Fibroblast of pulmonary artery (primary cell): ENCODE data around the gene GRIP1.
A peak's percentile ranks its signal among the peaks of the same experiment; 100 is the strongest.

Experiments used
- DNase-seq: peaks from one replicate; pipeline ENCODE4 v3.0.0-alpha.2; 2010; ENCODE audit warnings: low read depth
- H3K4me3 ChIP-seq: replicated peaks from 2 replicates; pipeline ENCODE4 v1.5.1; 2011; ENCODE audit warnings: low read depth, mild to moderate bottlenecking, control low read depth, low read length, moderate library complexity
- CTCF ChIP-seq: IDR thresholded peaks from 2 replicates; pipeline ENCODE4 v1.5.1; 2011; ENCODE audit warnings: mild to moderate bottlenecking, control low read depth, low read length, inconsistent platforms; ENCODE audit errors: missing control alignments

Gene GRIP1

GRCh38 chr12:66571361-66571915 lies 107.4 kb downstream of the GRIP1 start:
- DNase-seq: no peak
- no peak overlapping the region for H3K4me3 ChIP-seq
- no peak for TF ChIP-seq CTCF

- no peak for DNase-seq
- TF ChIP-seq CTCF: no peak
- H3K4me3 ChIP-seq: no peak overlapping the region
These were observed 115.7 kb downstream of the GRIP1 start for GRCh38 chr12:66563220-66563619.

GRCh38 chr12:66555113-66555512 lies 123.8 kb downstream of the GRIP1 start:
- H3K4me3 ChIP-seq: no peak overlapping the region
- DNase-seq: no peak
- no peak for TF ChIP-seq CTCF

- no peak for DNase-seq
- TF ChIP-seq CTCF: no peak
- no peak overlapping the region for H3K4me3 ChIP-seq
These were observed 126.2 kb downstream of the GRIP1 start for GRCh38 chr12:66552716-66553115.

- no peak for DNase-seq
- no peak overlapping the region for H3K4me3 ChIP-seq
- TF ChIP-seq CTCF: no peak
These were observed 128.2 kb downstream of the GRIP1 start for GRCh38 chr12:66550626-66551025.

- H3K4me3 ChIP-seq: no peak overlapping the region
- no peak for TF ChIP-seq CTCF
- no peak for DNase-seq
These were observed 129.9 kb downstream of the GRIP1 start for GRCh38 chr12:66549050-66549389.

GRCh38 chr12:66548338-66549049 lies 130.4 kb downstream of the GRIP1 start:
- DNase-seq: peak; percentile 6
- TF ChIP-seq CTCF: peak; percentile 26

More at GRCh38 chr12:66548338-66549049, 130.4 kb downstream of the GRIP1 start:
- H3K4me3 ChIP-seq: no peak overlapping the region
